Heart right ventricle (tissue), 16 donors: ENCODE results near the gene HAS3. TPM values are rescaled to one million over a fixed set of nuclear protein-coding genes. Genes with fewer than 3 reads are reported as not detected.
"Not testable (repeated sequence)": the region's sequence is repeated elsewhere in the genome, so short reads cannot be mapped to it uniquely, and the experiment has no call there.

Experiments
- ATAC-seq, 8 donors: fragments of 200-7000 bp; cut with Tn5 transposase; one replicate each; pipeline ENCODE4 v1.9.1; 2020; ENCODE audit warnings: mild to moderate bottlenecking in 8 of 8, moderate library complexity in 8 of 8, moderate number of reproducible peaks in 1 of 8
- DNase-seq, 2 donors: peaks; one replicate each; pipeline ENCODE4 v3.0.0-alpha.2; 2020
- H3K27ac ChIP-seq, 10 donors: fragments of 200-600 bp; sonication (generic) in 2 of 10; one replicate each; pipeline versions ENCODE4 v1.5.0 to v1.8.0; 2020 to 2022; ENCODE audit warnings: mild to moderate bottlenecking in 3 of 10
- H3K27me3 ChIP-seq, 7 donors: fragments of 200-600 bp; one replicate each; pipeline ENCODE4 v1.8.0; 2021 to 2022; ENCODE audit warnings: mild to moderate bottlenecking in 2 of 7
- H3K36me3 ChIP-seq, 9 donors: fragments of 200-600 bp; sonication (generic) in 1 of 9; one replicate each; pipeline versions ENCODE4 v1.5.0 to v1.8.0; 2020 to 2022; ENCODE audit warnings: mild to moderate bottlenecking in 2 of 9
- H3K4me1 ChIP-seq, 9 donors: fragments of 200-600 bp; sonication (generic) in 1 of 9; one replicate each; pipeline versions ENCODE4 v1.5.0 to v1.8.0; 2020 to 2022; ENCODE audit warnings: mild to moderate bottlenecking in 4 of 9
- H3K4me3 ChIP-seq, 10 donors: fragments of 200-600 bp; sonication (generic) in 2 of 10; one replicate each; pipeline versions ENCODE4 v1.5.0 to v1.8.0; 2020 to 2022; ENCODE audit warnings: mild to moderate bottlenecking in 7 of 10, moderate library complexity in 2 of 10
- H3K9me3 ChIP-seq, 11 donors: fragments of 200-600 bp in 10 of 11; sonication (generic) in 2 of 11; one replicate each; pipeline versions ENCODE4 v1.5.0 to v1.8.0; 2013 to 2022; ENCODE audit warnings: mild to moderate bottlenecking in 2 of 11, control low read depth in 1 of 11, moderate library complexity in 1 of 11
- WGBS, 2 donors: extraction: QIAGEN DNeasy Blood & Tissue Kit; methylation state at CpG; one replicate each; pipeline ENCODE4 v1.1.7; 2013; ENCODE audit warnings: inconsistent platforms in 1 of 2; 5-methylcytosine and 5-hydroxymethylcytosine counted together
- intact Hi-C, 10 donors: fragments of 100-400 bp; cut with DNase I; formaldehyde crosslinking; loops; one replicate each; pipeline versions ENCODE4 v1.11.1 to v1.14.2; 2022
- polyA plus RNA-seq, 2 donors: library from polyadenylated mRNA; stranded (reverse); fragments of 200-250 nt; gene quantifications; one replicate each; pipeline ENCODE4 v1.2.3, GENCODE V29; 2013
- total RNA-seq, 10 donors: library from RNA; stranded (reverse); fragmentation: NEBNext Ultra II Directional in 3 of 10; extraction: Animal tissue kit (Norgen Biotek cat#: 25700) in 3 of 10; gene quantifications; one replicate each; pipeline versions ENCODE4 v1.2.1 to v1.2.4, GENCODE V29; 2021 to 2023
- TF ChIP-seq, protein P1 (sequence below), 9 donors: fragments of 200-600 bp; sonication (generic) in 2 of 9; IDR thresholded peaks; one replicate each; pipeline versions ENCODE4 v1.5.0 to v1.8.0; 2021 to 2022; ENCODE audit warnings: antibody characterized with exemption in 9 of 9, mild to moderate bottlenecking in 5 of 9, moderate library complexity in 1 of 9
- donor health status: Arrhythmogenic right ventricular cardiomyopathy.
- donor health status: ischemic (EF 13 %, LVEDD 7.1; RV severe dilation, severe dysfunction).
- donor health status: healthy with polysubstance abuse.
- donor health status: DM: no; HTN: yes; CAD: no.
- donor health status: DM: no; HTN: no; CAD: no.
- donor health status: ischemic (EF 25% LVEDD 6.9; RV normal size, moderate dysfunction).
- donor health status: ischemic (EF 25% LVEDD 5.7; RV mildly dilated, moderate dysfunction).
- donor health status: healthy.
- donor health status: DM: yes; HTN: yes; CAD: no.
- donor health status: Ischemic cardiomyopathy.
- donor health status: ischemic (EF 35%, LVEDD 5.7; RV mildly dilated, moderate dysfunction).
- donor health status: nonischemic (EF 11% LVEDD 7.7; RV severe dilation, severe dysfunction).
- donor health status: DM: yes; HTN: yes; CAD: no.
- donor health status: PGD.
- donor health status: ischemic (EF 29% LVEDD 5.4; RV normal size, mild dysfunction).
- donor health status: nonischemic (EF 23%, LVEDD 6.1; RV moderate dilation, normal function).

The HAS3 gene
- total and polyA plus RNA-seq, 12 donors = 0.15 to 1.8 (median 0.38) TPM

DNA sequence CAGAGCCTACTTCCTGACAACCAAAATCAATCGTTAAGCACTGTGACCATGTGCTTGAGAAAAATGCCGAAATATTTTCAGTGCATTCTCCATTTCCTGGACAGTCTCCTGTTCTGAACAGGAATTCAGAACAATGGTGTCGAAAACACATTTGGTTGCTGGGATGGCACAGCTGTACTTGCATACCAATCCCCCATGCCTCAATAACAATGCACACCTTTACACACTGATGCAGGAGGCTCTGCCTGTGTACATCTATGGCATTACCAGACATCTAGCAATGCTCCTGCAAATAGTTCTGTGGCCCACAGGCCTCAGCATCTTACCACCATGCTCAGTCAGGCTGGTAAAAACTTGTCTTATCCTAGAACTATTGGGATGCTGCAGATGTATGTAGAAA, 20.8 kb downstream of the HAS3 start:
- 67 to 69% methylated on average over 3 of the region's 3 CpGs for WGBS, 2 donors
- peaks cover 0 to 44% (median 2%) of the 10 kb centered on the region in 9 donors for H3K36me3 ChIP-seq
- no peak overlapping the region for H3K4me3 ChIP-seq
- H3K27ac ChIP-seq = no peak overlapping the region
- no peak for DNase-seq
- TF ChIP-seq, protein P1, sequence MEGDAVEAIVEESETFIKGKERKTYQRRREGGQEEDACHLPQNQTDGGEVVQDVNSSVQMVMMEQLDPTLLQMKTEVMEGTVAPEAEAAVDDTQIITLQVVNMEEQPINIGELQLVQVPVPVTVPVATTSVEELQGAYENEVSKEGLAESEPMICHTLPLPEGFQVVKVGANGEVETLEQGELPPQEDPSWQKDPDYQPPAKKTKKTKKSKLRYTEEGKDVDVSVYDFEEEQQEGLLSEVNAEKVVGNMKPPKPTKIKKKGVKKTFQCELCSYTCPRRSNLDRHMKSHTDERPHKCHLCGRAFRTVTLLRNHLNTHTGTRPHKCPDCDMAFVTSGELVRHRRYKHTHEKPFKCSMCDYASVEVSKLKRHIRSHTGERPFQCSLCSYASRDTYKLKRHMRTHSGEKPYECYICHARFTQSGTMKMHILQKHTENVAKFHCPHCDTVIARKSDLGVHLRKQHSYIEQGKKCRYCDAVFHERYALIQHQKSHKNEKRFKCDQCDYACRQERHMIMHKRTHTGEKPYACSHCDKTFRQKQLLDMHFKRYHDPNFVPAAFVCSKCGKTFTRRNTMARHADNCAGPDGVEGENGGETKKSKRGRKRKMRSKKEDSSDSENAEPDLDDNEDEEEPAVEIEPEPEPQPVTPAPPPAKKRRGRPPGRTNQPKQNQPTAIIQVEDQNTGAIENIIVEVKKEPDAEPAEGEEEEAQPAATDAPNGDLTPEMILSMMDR (IDR thresholded peaks at IDR 0.05) = no peak
- no peaks in the 10 kb centered on the region for H3K27me3 ChIP-seq
- no peak for ATAC-seq
- intact Hi-C loops = loop anchor here in 6 of 10 donors (5.0 to 10.0 kb wide), 7 partner anchors 221 to 601 kb away; partner anchors contain the start of gene TANGO6 (in 2 of the 6)
- H3K9me3 ChIP-seq = no peaks in the 10 kb centered on the region
- peaks cover 0 to 39% (median 28%) of the 10 kb centered on the region in 9 donors for H3K4me1 ChIP-seq

DNA sequence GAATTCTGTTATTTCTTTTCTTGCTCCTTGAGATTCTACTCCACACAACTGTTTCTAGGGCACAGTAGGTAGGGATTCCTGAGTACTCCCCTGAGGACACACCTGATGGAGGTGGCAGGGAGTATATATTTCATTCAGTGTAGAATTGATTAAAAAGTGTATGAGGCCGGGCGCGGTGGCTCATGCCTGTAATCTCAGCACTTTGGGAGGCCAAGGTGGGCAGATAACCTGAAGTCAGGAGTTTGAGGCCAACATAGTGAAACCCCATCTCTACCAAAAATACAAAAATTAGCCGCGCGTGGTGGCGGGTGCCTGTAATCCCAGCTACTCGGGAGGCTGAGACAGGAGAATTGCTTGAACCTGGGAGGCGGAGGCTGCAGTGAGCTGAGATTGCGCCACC, 21.3 kb downstream of the HAS3 start:
- Histone ChIP-seq H3K4me1 (peaks cover 0 to 40% (median 28%) of the 10 kb centered on the region in 9 donors), H3K36me3 (peaks cover 0 to 40% (median 0%) of the 10 kb centered on the region in 9 donors)
- ATAC-seq, DNase-seq, H3K4me3 ChIP-seq, H3K9me3 ChIP-seq, H3K27me3 ChIP-seq, H3K27ac ChIP-seq: not testable (repeated sequence)
- intact Hi-C loops = loop anchor here in 6 of 10 donors (5.0 to 10.0 kb wide), 7 partner anchors 222 to 602 kb away; partner anchors contain the start of gene TANGO6 (in 2 of the 6)
- WGBS, 2 donors = 99% methylated on average over 10 of the region's 10 CpGs

DNA sequence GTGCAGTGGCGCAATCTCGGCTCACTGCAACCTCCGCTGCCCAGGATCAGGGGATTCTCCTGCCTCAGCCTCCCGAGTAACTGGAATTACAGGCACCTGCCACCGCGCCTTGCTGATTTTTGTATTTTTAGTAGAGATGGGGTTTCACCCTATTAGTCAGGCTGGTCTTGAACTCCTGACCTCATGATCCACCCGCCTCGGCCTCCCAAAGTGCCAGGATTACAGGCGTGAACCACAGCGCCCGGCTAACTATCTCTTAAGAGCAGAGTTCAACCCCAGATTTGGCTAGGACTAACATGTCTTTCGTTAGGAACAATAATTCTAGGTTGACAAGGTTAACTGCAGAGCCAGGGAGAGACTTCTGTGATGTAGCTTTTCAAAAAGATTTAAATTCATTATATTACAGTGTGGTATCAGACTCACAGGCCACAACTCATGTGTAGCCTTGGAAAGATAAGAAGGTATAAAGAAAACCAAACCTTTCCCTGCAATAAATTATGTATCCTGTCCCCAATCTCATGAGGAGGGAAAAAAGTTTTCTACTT, 22.6 kb downstream of the HAS3 start:
- TF ChIP-seq, protein P1 (IDR thresholded peaks at IDR 0.05) = no peak
- no peak for DNase-seq
- intact Hi-C loops = loop anchor here in 6 of 10 donors (5.0 to 10.0 kb wide), 7 partner anchors 223 to 603 kb away; partner anchors contain the start of gene TANGO6 (in 2 of the 6)
- Histone ChIP-seq H3K9me3 (no peaks in the 10 kb centered on the region), H3K36me3 (peaks cover 0 to 34% (median 0%) of the 10 kb centered on the region in 9 donors), H3K27ac (no peak overlapping the region), H3K4me3 (no peak overlapping the region), H3K27me3 (no peaks in the 10 kb centered on the region), H3K4me1 (peaks cover 0 to 42% (median 29%) of the 10 kb centered on the region in 9 donors)
- ATAC-seq = no peak
- WGBS, 2 donors = 95 to 96% methylated on average over 12 of the region's 12 CpGs

DNA sequence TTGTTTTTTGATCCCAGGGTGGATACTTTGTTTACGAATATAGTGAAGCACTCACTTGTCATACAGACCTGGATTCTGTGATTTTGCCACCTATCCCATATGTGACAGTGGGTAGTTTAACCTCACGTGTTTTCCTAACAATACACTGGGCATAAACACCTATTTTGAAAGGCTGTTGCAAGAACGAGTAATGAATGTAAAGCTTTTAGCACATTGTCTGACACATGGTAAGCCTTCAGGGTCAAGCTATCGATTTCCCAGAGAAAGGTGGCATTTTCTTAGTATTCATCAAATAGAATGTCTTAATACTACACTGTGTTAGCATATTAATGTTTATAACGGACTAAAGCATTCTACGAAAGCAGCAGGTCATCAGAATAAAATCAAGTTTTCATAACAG, 25.0 kb downstream of the HAS3 start:
- no peak for ATAC-seq

More for the DNA sequence above, 25.0 kb downstream of the HAS3 start:
- H3K4me1 ChIP-seq = peaks cover 4 to 53% (median 42%) of the 10 kb centered on the region in 9 donors
- no peaks in the 10 kb centered on the region for H3K9me3 ChIP-seq
- no peak for DNase-seq
- peaks cover 0 to 29% (median 0%) of the 10 kb centered on the region in 9 donors for H3K36me3 ChIP-seq
- H3K4me3 ChIP-seq = peak overlapping the region in 2 of 10 donors; percentile 80 to 99
- H3K27ac ChIP-seq = peak overlapping the region in 3 of 10 donors; percentile 92 to 95 (median 92)
- H3K27me3 ChIP-seq = no peaks in the 10 kb centered on the region
- 67 to 72% methylated on average over 6 of the region's 6 CpGs for WGBS, 2 donors
- intact Hi-C loops = loop anchor here in 1 of 10 donors (5.0 kb wide), 1 partner anchor 288 kb away; the partner anchor contains the start of gene TANGO6
- TF ChIP-seq, protein P1 (IDR thresholded peaks at IDR 0.05) = no peak
